Peyer's patch (tissue), 4 donors: ENCODE data around the gene EDIL3.

ENCODE experiments used
- POLR2A ChIP-seq, 2 donors: fragments of 450-650 bp; IDR thresholded peaks; one replicate each; pipeline ENCODE4 v1.5.1; 2017; ENCODE audit warnings: antibody characterized with exemption in 2 of 2, mild to moderate bottlenecking in 2 of 2, moderate library complexity in 2 of 2
- TF ChIP-seq, protein P1 (sequence below), 6 experiments: fragments of 450-650 bp in 4 of 6; fragments of 200-600 bp in 2 of 6; sonication (generic) in 1 of 6; IDR thresholded peaks; one replicate each; pipeline ENCODE4 v1.5.1; 2017 to 2019; ENCODE audit warnings: antibody characterized with exemption in 6 of 6, mild to moderate bottlenecking in 3 of 6, moderate library complexity in 1 of 6

DNA sequence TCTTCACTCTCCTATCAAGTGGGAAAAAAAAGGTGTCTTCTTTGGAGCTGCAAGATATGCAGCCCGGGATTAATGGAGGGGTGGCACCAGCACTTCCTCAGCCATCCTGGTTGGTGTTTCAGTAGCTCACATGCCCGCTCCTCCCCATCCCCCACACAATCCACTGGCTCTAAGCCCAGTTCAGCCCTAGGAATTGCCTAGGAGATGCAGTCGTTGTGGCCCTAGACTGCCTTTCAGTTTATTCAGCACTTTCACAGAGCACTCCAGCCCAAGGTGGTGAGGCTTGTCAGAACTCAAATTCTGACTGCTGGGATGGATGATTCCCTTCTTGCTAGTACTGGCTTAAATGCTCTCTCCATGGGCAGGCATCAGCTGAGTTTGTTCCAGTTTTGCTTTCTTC lies 35.1 kb upstream of the EDIL3 start:
- TF ChIP-seq, protein P1, sequence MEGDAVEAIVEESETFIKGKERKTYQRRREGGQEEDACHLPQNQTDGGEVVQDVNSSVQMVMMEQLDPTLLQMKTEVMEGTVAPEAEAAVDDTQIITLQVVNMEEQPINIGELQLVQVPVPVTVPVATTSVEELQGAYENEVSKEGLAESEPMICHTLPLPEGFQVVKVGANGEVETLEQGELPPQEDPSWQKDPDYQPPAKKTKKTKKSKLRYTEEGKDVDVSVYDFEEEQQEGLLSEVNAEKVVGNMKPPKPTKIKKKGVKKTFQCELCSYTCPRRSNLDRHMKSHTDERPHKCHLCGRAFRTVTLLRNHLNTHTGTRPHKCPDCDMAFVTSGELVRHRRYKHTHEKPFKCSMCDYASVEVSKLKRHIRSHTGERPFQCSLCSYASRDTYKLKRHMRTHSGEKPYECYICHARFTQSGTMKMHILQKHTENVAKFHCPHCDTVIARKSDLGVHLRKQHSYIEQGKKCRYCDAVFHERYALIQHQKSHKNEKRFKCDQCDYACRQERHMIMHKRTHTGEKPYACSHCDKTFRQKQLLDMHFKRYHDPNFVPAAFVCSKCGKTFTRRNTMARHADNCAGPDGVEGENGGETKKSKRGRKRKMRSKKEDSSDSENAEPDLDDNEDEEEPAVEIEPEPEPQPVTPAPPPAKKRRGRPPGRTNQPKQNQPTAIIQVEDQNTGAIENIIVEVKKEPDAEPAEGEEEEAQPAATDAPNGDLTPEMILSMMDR (IDR thresholded peaks at IDR 0.05): no peak
- TF ChIP-seq POLR2A (IDR thresholded peaks at IDR 0.05): no peak
